Activated naive CD8-positive, alpha-beta T cell (primary cell): ENCODE data around the gene NEK6.

Experiments
- H3K27ac Mint-ChIP-seq: one replicate; pipeline ENCODE4 v1.8.0; 2021; ENCODE audit warnings: mixed read lengths
- H3K27me3 Mint-ChIP-seq: one replicate; pipeline ENCODE4 v1.8.0; 2021; ENCODE audit warnings: mixed read lengths
- H3K36me3 Mint-ChIP-seq: one replicate; pipeline ENCODE4 v1.8.0; 2021; ENCODE audit warnings: mixed read lengths
- H3K4me1 Mint-ChIP-seq: one replicate; pipeline ENCODE4 v1.8.0; 2021; ENCODE audit warnings: low read depth, mixed read lengths
- H3K4me3 Mint-ChIP-seq: one replicate; pipeline ENCODE4 v1.8.0; 2021; ENCODE audit warnings: mild to moderate bottlenecking, mixed read lengths
- H3K9me3 Mint-ChIP-seq: one replicate; pipeline ENCODE4 v1.8.0; 2021; ENCODE audit warnings: low read depth, mixed read lengths

Gene NEK6

DNA sequence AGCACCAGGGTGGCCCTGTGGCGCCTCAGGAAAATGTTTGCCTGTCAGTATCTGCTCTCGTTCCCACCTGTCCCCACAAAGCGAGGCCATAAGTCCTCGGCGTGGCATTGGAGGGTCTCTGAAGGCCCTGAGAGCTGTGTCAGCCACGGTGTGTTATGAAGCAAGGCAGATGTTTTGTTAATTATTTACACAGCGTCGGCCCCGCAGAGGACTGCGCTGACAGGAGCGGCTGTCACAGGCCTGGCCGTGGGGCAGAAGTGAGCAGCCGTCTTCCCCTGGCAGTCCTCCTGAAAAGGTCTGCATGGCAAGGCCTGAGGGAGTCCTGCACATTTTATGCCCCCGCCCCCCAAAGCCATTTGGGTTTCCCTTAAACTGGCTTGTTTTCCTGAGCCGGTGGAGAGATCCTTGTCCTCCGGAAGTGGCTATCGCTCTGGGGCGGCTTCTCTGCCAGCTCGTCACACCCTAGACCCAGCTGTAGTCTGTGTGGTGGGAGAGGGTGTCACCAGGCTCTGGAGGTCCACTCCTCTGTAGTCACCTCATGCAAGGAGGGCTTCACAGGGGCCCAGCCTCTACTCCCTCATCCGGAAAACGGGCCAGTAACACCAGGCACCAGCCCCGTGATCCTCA is 6.2 kb downstream of the NEK6 start:
- peaks cover 17% of the 10 kb centered on the region for H3K27me3 Mint-ChIP-seq
- no peak overlapping the region for H3K4me3 Mint-ChIP-seq
- H3K4me1 Mint-ChIP-seq, result peaks cover 16% of the 10 kb centered on the region
- no peaks in the 10 kb centered on the region for H3K9me3 Mint-ChIP-seq
- no peaks in the 10 kb centered on the region for H3K36me3 Mint-ChIP-seq
- no peak overlapping the region for H3K27ac Mint-ChIP-seq

DNA sequence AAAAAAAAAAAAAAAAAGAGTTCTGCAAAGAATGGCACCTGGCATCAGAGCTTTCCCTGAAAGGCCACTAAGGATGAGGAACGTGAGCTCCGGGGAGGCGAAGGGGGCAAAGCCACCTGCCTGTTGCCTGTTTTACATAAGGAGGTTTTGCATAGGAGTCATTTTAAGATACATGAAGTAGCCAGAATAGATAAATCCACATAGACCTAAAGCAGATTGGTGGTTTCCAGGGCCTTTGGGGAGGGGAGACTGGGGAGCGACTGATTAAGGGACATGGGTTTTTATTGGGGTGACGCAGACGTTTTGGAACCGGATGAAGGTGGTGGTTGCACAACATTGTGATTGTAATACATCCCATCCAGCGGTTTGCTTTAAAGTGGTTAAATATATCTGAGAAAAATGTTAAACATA is 7.1 kb downstream of the NEK6 start:
- H3K4me1 Mint-ChIP-seq, result peaks cover 13% of the 10 kb centered on the region

DNA sequence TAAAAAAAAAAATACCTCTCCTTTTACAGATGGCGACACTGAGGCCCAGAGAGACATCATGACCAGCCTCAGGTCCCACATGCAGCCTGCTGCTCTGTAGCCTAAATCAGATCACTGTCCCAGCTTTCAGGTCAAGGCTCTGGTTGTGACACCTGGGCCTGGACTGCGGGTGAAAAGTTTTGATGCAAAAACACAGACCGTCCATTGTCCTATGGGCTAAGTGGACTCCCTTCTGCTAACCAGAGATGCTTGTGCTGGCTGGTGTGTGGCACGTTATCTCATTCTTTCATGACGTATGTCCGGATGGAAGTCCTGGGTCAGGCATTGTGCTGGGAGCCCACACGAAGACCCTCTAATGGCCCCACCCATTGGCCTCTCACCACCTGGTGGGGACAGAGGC is 7.8 kb downstream of the NEK6 start:
- peaks cover 13% of the 10 kb centered on the region for H3K27me3 Mint-ChIP-seq
- H3K36me3 Mint-ChIP-seq, result no peaks in the 10 kb centered on the region
- no peaks in the 10 kb centered on the region for H3K9me3 Mint-ChIP-seq
- H3K4me1 Mint-ChIP-seq, result peaks cover 10% of the 10 kb centered on the region
- H3K4me3 Mint-ChIP-seq, result no peak overlapping the region
- no peak overlapping the region for H3K27ac Mint-ChIP-seq

More for the DNA sequence above, 7.1 kb downstream of the NEK6 start:
- H3K9me3 Mint-ChIP-seq, result no peaks in the 10 kb centered on the region
- no peak overlapping the region for H3K4me3 Mint-ChIP-seq
- no peak overlapping the region for H3K27ac Mint-ChIP-seq
- H3K36me3 Mint-ChIP-seq, result no peaks in the 10 kb centered on the region
- peaks cover 13% of the 10 kb centered on the region for H3K27me3 Mint-ChIP-seq

DNA sequence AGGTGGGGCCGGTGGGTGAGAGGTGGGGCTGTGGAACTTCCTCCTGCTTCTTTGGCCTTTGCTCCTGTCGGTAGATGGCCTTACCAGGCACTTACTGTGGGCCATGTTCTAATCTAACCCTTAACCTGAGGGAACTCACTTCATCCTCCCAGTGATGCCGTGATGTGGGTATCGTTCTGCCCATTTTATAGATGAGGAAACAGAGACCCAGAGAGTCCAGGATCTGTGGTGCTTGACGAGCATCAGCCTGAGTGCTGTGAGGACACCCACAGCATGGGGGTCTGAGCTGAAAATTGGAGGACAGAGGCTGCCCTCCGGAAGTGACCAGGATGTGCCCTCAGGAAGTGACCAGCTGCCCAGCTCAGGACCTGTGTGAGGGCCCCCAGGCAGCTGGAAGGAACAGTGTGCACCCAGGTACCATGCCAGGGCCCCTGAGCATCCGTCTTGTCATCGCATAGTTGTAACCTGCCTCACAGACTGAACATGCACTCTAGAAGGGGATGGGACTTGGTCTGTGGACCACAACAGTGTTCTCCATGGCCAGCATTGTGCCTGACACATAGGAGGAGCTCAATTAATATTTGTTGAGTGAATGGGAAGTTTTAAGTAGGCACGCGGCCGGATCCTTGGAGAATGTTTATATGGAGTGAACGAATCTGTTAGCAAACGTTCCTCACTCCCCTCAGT is 8.5 kb downstream of the NEK6 start:
- no peaks in the 10 kb centered on the region for H3K36me3 Mint-ChIP-seq
- peaks cover 7% of the 10 kb centered on the region for H3K4me1 Mint-ChIP-seq
- no peaks in the 10 kb centered on the region for H3K9me3 Mint-ChIP-seq
- peaks cover 9% of the 10 kb centered on the region for H3K27me3 Mint-ChIP-seq
- H3K27ac Mint-ChIP-seq, result no peak overlapping the region
- no peak overlapping the region for H3K4me3 Mint-ChIP-seq

DNA sequence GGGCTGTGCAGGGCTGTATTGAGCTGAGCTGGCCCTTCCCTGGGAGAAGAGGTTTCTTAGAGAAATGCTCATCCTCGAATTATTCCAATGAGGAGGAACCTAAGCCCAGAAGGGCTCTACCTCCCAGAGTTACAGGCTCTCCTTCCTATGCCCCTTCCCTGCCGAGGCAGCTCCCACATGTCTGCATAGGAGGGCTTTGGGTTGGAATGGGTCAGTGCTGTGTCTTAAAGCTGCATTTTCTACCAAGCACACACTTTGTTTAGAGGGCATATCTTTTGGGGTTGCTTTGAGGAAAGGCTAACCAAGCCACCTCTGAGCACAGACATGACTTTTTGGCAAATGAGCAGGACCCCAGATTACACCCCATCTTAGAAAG is 9.1 kb downstream of the NEK6 start:
- no peak overlapping the region for H3K27ac Mint-ChIP-seq
- H3K4me3 Mint-ChIP-seq, result no peak overlapping the region
- H3K4me1 Mint-ChIP-seq, result peaks cover 7% of the 10 kb centered on the region
- H3K36me3 Mint-ChIP-seq, result no peaks in the 10 kb centered on the region
- no peaks in the 10 kb centered on the region for H3K9me3 Mint-ChIP-seq
- H3K27me3 Mint-ChIP-seq, result peaks cover 5% of the 10 kb centered on the region

DNA sequence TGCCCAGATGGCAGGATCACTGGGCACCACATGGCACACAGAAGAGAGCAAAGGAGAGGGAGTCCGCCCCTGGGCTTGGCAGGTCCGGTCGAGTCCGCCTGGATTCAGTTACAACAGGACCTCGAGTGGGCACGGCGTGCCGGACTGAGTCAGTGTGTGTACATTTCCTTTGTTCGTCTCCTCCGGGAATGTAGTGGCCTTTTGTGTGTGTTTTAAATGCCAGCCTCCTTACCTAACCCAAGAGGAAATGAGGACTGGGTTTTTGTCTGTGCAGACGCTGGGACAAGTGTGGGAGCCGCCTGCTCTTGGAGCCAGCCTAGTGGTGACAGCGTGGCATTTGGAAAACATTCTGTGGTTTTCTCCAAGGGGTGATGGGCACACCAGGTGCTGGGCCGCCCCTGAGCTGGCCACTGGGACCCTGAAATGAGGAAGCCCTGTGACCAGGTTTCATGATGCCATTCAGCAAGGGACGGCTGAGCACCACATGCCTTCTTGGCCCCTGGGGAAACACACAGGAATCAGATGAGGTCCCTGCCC is 9.6 kb downstream of the NEK6 start:
- peaks cover 7% of the 10 kb centered on the region for H3K4me1 Mint-ChIP-seq
- no peaks in the 10 kb centered on the region for H3K36me3 Mint-ChIP-seq
- H3K27ac Mint-ChIP-seq, result no peak overlapping the region
- peaks cover 3% of the 10 kb centered on the region for H3K27me3 Mint-ChIP-seq
- H3K4me3 Mint-ChIP-seq, result no peak overlapping the region
- no peaks in the 10 kb centered on the region for H3K9me3 Mint-ChIP-seq

DNA sequence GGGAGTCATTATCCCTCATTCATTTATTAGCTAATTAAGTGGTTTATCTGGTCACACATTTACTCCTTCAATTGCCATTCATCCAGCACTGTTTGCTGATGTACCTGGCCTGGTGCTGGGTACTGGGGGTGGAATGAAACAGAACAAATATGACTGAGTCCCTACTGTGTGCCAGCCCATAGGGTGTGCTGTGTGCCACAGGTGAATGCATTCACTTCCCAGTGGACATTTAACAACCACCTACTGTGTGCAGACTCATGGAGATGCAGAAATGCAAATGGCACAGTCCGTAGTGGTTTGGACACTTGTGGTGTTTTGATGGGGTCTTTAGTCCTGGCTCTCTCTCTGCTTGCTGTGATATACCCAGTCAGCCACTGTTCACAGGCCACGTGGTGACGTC is 10.5 kb downstream of the NEK6 start:
- H3K4me3 Mint-ChIP-seq, result no peak overlapping the region
- H3K27ac Mint-ChIP-seq, result no peak overlapping the region
- H3K4me1 Mint-ChIP-seq, result peaks cover 7% of the 10 kb centered on the region
- no peaks in the 10 kb centered on the region for H3K9me3 Mint-ChIP-seq
- H3K27me3 Mint-ChIP-seq, result peaks cover 3% of the 10 kb centered on the region
- H3K36me3 Mint-ChIP-seq, result no peaks in the 10 kb centered on the region

DNA sequence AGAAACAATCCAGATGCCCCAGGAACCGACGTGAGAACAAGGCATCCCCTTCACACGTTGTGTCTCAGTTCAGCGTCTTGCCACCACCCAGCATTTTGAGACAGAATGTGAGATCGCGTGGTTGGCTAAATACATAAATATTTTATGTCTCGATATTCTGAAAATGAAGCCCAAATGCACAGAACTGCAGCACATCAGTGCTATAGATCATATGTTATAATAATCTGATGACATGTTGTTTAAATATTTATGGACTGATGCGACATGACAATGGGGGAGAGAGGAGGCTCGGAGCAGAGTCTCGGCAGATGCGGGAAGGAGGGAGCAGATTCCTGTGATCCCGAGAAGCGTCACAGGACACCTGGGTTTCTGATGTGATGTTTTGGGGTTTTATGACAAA is 10.9 kb downstream of the NEK6 start:
- H3K4me1 Mint-ChIP-seq, result peaks cover 7% of the 10 kb centered on the region
- peaks cover 3% of the 10 kb centered on the region for H3K27me3 Mint-ChIP-seq
- no peak overlapping the region for H3K27ac Mint-ChIP-seq
- H3K4me3 Mint-ChIP-seq, result no peak overlapping the region
- no peaks in the 10 kb centered on the region for H3K9me3 Mint-ChIP-seq
- no peaks in the 10 kb centered on the region for H3K36me3 Mint-ChIP-seq

DNA sequence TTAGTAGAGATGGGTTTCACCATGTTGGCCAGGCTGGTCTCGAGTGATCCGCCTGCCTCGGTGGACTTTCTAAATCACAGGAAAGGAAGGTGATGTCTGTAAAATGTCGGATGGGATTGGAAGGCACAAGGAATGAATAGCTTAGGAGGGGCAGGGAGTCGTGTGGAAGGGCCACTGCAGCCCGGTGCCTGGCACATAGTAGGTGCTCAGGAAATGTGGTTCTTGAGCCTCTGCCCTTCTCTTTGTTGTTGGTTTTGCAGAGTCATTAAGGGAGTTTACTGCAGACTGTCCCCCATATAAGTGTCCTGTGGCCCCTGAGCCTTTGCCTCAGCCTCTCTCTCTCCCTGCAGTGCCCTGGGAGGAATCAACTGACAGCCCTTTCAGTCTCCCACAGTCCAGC is 11.8 kb downstream of the NEK6 start:
- no peak overlapping the region for H3K4me3 Mint-ChIP-seq
- no peaks in the 10 kb centered on the region for H3K36me3 Mint-ChIP-seq

DNA sequence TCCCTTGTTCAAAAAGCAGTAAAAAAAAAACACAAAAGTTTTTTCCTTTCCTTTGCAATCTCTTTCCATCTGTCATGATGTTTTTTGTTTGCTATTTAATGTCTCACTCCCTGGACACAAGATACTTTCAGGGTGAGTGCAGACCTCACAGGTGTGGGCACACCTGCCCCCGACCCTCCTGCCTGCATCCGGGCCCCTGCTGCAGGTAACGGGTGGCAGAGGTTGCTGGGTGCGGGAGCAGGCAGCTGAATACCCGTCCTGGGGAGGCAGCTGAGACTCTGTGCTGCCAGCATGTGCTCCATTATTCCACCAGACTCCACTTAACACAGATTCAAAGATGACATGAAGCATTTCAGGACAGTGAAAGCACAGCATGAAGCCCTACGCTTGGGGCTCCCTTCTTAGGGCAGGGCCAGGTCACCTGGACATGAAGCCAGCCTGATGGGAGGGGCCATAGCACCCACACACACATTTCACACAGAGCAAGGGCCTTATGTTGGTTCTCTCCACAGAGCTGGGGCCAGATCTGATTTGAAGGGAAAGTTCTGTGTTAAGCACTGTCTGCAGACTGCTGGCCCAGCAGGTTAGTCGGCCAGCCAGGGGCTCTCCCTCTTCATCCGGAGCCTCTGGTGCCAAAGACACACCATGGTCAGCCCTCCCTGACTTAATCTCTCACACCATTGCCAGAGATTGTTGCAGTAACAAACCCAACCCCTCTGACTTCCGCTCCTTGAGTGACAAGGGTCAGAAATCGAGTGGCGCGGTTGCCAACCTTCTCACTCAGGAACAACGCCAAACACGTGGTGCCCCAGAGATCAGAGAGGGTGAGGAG is 13.0 kb downstream of the NEK6 start:
- Mint-ChIP-seq H3K4me3 (no peak overlapping the region), H3K4me1 (peaks cover 3% of the 10 kb centered on the region), H3K9me3 (no peaks in the 10 kb centered on the region), H3K36me3 (no peaks in the 10 kb centered on the region), H3K27ac (no peak overlapping the region), H3K27me3 (peaks cover 3% of the 10 kb centered on the region)

More for the DNA sequence above, 11.8 kb downstream of the NEK6 start:
- Mint-ChIP-seq H3K27ac (no peak overlapping the region), H3K9me3 (no peaks in the 10 kb centered on the region), H3K4me1 (peaks cover 7% of the 10 kb centered on the region), H3K27me3 (peaks cover 3% of the 10 kb centered on the region)

DNA sequence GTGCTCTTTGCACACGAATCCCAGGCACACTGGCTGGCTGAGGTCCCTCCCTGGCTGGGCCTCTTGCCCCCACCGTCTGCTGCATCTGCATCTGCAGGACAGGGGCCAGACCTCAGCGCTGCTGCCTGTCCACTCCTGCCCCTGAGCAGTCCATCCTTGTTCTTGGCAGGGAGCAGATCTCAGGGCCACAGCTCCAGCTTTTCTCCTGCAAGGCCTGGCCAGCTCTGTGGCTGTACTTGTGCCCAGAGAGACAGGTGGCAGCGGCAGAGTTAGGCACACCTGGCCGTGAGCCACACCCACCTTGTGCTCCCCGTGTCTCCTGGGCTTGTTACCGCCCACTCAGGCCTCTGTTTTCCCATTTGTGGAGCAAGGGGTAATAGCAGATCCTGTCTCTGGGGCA is 13.9 kb downstream of the NEK6 start:
- Mint-ChIP-seq H3K4me3 (no peak overlapping the region), H3K36me3 (no peaks in the 10 kb centered on the region), H3K4me1 (peaks cover 2% of the 10 kb centered on the region), H3K27ac (no peak overlapping the region), H3K27me3 (peaks cover 2% of the 10 kb centered on the region), H3K9me3 (no peaks in the 10 kb centered on the region)

DNA sequence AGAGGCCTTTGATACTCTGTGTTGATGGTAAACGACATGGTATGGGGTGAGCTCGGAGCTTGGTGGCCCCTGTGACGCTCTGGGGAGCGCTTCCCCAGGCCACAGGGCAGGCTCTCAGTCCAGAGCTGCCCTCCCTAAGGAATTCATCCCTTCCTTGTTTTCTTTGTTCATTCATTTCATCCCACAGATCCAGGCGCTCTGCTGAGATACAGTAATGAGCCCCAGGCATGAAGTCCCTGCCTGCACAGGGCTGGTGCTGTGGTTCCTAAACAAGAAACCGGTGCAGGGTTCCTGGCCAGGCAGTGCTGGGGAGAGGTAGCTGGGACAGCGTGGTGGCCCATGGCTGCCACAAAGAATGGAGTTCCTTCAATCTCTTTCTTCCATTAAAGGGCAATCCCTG is 14.4 kb downstream of the NEK6 start:
- peaks cover 2% of the 10 kb centered on the region for H3K4me1 Mint-ChIP-seq
- H3K27me3 Mint-ChIP-seq, result peaks cover 2% of the 10 kb centered on the region
- no peaks in the 10 kb centered on the region for H3K9me3 Mint-ChIP-seq

DNA sequence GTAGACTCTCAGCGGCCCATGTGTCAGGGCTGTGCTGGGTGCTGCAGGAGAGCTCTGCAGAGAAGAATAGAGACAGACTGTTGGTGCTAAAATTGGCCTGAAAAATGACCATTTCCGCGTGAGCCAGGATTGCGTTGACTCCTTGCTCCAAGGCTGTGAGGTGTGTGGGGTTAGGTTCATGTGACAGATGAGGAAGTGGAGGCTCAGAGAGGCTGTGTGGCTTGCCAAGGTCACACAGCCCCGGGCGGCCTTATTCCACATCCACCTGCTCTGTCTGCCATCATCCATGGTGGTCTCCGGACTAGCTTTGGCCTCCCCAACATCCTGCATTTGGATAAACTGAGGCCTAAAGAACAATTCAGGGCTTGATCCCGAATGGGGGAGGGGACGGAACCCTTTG is 15.2 kb downstream of the NEK6 start:
- no peak overlapping the region for H3K4me3 Mint-ChIP-seq
- H3K9me3 Mint-ChIP-seq, result no peaks in the 10 kb centered on the region
- no peaks in the 10 kb centered on the region for H3K4me1 Mint-ChIP-seq
- peaks cover 2% of the 10 kb centered on the region for H3K27me3 Mint-ChIP-seq
- no peak overlapping the region for H3K27ac Mint-ChIP-seq
- H3K36me3 Mint-ChIP-seq, result no peaks in the 10 kb centered on the region

More for the DNA sequence above, 14.4 kb downstream of the NEK6 start:
- Mint-ChIP-seq H3K4me3 (no peak overlapping the region), H3K36me3 (no peaks in the 10 kb centered on the region), H3K27ac (no peak overlapping the region)

DNA sequence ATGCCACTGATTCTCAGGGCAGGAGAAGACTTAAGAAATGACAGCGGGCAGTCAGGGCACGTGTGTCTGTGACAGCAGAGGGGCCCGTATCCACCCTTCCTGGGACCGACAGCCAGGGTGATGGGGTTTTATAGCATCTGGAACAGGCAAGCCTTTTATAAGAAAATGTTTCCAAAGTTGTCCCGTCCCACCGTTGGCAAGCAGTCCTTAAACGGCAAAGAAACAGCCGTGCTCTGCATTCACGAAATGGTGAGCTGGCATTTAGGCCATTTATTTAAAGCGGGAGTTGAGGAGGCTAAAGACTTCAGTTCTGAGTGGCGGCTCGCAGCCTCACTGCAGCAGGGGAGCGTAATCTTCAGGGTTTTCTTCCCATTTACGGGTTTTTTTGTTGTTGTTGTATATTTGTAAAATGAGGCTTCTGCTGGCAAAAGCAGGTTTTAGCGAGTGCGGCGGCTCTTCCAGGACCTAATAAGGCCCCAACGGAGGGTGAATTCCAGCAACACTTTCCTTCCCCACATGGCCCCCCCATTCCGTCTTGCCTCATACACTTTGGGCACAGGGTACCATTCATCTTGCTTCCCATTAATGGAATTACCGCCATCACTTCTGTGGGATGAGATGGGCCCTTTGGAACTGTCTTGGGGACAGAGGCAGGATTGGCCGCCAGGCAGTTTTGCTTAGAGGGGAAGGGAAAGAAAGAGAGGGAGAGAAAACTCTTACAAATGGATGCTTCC is 15.8 kb downstream of the NEK6 start:
- Mint-ChIP-seq H3K4me1 (no peaks in the 10 kb centered on the region), H3K9me3 (no peaks in the 10 kb centered on the region), H3K36me3 (no peaks in the 10 kb centered on the region), H3K4me3 (no peak overlapping the region), H3K27ac (no peak overlapping the region), H3K27me3 (peaks cover 2% of the 10 kb centered on the region)
